ENCODE results near the gene CYP24A1. TPM values are rescaled to one million over a fixed set of nuclear protein-coding genes. Genes with fewer than 3 reads are reported as not detected.

CYP24A1 gene
- total RNA-seq, 2 donors from 2014 or later = 1.9 TPM; not detected in 1

- Histone ChIP-seq H3K9me3 (no peaks in the 10 kb centered on the region), H3K27me3 (replicated peaks; ENCODE audit: insufficient read depth) (no peaks in the 10 kb centered on the region), H3K27ac (no peak overlapping the region), H3K4me1 (replicated peaks) (no peaks in the 10 kb centered on the region), H3K4me3 (no peak overlapping the region), H3K36me3 (no peaks in the 10 kb centered on the region)
- DNase-seq (ENCODE audit: low spot score) = no peak
- intact Hi-C loops (cut with DNase I) = no loop called here
- WGBS = 62% methylated on average over 7 of the region's 7 CpGs
- TF ChIP-seq POLR2AphosphoS5 (IDR thresholded peaks at IDR 0.05) = no peak
- no peak for TF ChIP-seq POLR2A (IDR thresholded peaks at IDR 0.05)
- TF ChIP-seq CTCF (IDR thresholded peaks at IDR 0.05) = peak in 1 of 4 experiments; percentile 18
Measured at GRCh38 chr20:54107600-54108325, 66.0 kb downstream of the CYP24A1 start.

GRCh38 chr20:54107181-54107580 lies 66.6 kb downstream of the CYP24A1 start:
- Histone ChIP-seq H3K27ac (no peak overlapping the region), H3K4me3 (no peak overlapping the region), H3K9me3 (no peaks in the 10 kb centered on the region), H3K4me1 (replicated peaks) (no peaks in the 10 kb centered on the region), H3K36me3 (no peaks in the 10 kb centered on the region), H3K27me3 (replicated peaks; ENCODE audit: insufficient read depth) (no peaks in the 10 kb centered on the region)
- no peak for DNase-seq (ENCODE audit: low spot score)
- TF ChIP-seq POLR2A (IDR thresholded peaks at IDR 0.05) (no peak), CTCF (IDR thresholded peaks at IDR 0.05) (no peak), POLR2AphosphoS5 (IDR thresholded peaks at IDR 0.05) (no peak)
- intact Hi-C loops (cut with DNase I) = no loop called here
- WGBS = 56% methylated on average over 2 of the region's 2 CpGs

GRCh38 chr20:54106162-54106561 lies 67.6 kb downstream of the CYP24A1 start:
- DNase-seq (ENCODE audit: low spot score) = no peak
- no peak for TF ChIP-seq POLR2A (IDR thresholded peaks at IDR 0.05)
- TF ChIP-seq POLR2AphosphoS5 (IDR thresholded peaks at IDR 0.05) = no peak
- no peak for TF ChIP-seq CTCF (IDR thresholded peaks at IDR 0.05)
- WGBS = 66% methylated on average over 4 of the region's 4 CpGs
- Histone ChIP-seq H3K9me3 (no peaks in the 10 kb centered on the region), H3K4me1 (replicated peaks) (no peaks in the 10 kb centered on the region), H3K27me3 (replicated peaks; ENCODE audit: insufficient read depth) (no peaks in the 10 kb centered on the region), H3K36me3 (no peaks in the 10 kb centered on the region), H3K4me3 (no peak overlapping the region), H3K27ac (no peak overlapping the region)
- intact Hi-C loops (cut with DNase I) = no loop called here

- intact Hi-C loops (cut with DNase I) = no loop called here
- no peak overlapping the region for H3K4me3 ChIP-seq
- H3K36me3 ChIP-seq = no peaks in the 10 kb centered on the region
Measured at GRCh38 chr20:54105653-54106052, 68.1 kb downstream of the CYP24A1 start.

More at GRCh38 chr20:54105653-54106052, 68.1 kb downstream of the CYP24A1 start:
- Histone ChIP-seq H3K9me3 (no peaks in the 10 kb centered on the region), H3K27ac (no peak overlapping the region), H3K27me3 (replicated peaks; ENCODE audit: insufficient read depth) (no peaks in the 10 kb centered on the region), H3K4me1 (replicated peaks) (no peaks in the 10 kb centered on the region)
- 54% methylated on average over 4 of the region's 4 CpGs for WGBS
- DNase-seq (ENCODE audit: low spot score) = no peak
- TF ChIP-seq CTCF (IDR thresholded peaks at IDR 0.05) (no peak), POLR2AphosphoS5 (IDR thresholded peaks at IDR 0.05) (no peak), POLR2A (IDR thresholded peaks at IDR 0.05) (no peak)

Data from prostate gland (tissue), 2 donors.